Thyroid gland (tissue), 4 donors: ENCODE results near the gene SECISBP2L. TPM values are rescaled to one million over a fixed set of nuclear protein-coding genes. Genes with fewer than 3 reads are reported as not detected.

Source experiments
- DNase-seq, 2 donors: peaks; one replicate each; pipeline ENCODE4 v3.0.0-alpha.2; 2019
- H3K27ac ChIP-seq, 3 donors: fragments of 200-600 bp; sonication (generic); 1 replicate in 2 of 3; 2 replicates in 1 of 3; pipeline ENCODE4 v1.5.1; 2016 to 2019; ENCODE audit warnings: mild to moderate bottlenecking in 1 of 3, moderate library complexity in 1 of 3
- H3K27me3 ChIP-seq: fragments of 200-600 bp; sonication (generic); one replicate; pipeline ENCODE4 v1.5.1; 2019
- H3K36me3 ChIP-seq, 2 donors: fragments of 200-600 bp; sonication (generic); one replicate each; pipeline ENCODE4 v1.5.1; 2016 to 2019
- H3K4me1 ChIP-seq, 2 donors: fragments of 200-600 bp; sonication (generic); one replicate each; pipeline ENCODE4 v1.5.1; 2017 to 2019
- H3K4me3 ChIP-seq, 3 donors: fragments of 200-600 bp; sonication (generic); replicated peaks in 1 of 3; 1 replicate in 2 of 3; 2 replicates in 1 of 3; pipeline ENCODE4 v1.5.1; 2016; ENCODE audit warnings: mild to moderate bottlenecking in 1 of 3
- H3K9me3 ChIP-seq: fragments of 200-600 bp; sonication (generic); one replicate; pipeline ENCODE4 v1.5.1; 2017
- CTCF ChIP-seq, 6 experiments: fragments of 200-600 bp in 3 of 6; fragments of 450-650 bp in 3 of 6; sonication (generic) in 3 of 6; IDR thresholded peaks; one replicate each; pipeline ENCODE4 v1.5.1; 2016 to 2019; ENCODE audit warnings: antibody characterized with exemption in 6 of 6, mild to moderate bottlenecking in 2 of 6, inconsistent platforms in 1 of 6, moderate library complexity in 1 of 6
- POLR2A ChIP-seq, 2 donors: fragments of 450-650 bp; IDR thresholded peaks; one replicate each; pipeline ENCODE4 v1.6.1; 2017; ENCODE audit warnings: antibody characterized with exemption in 2 of 2, mild to moderate bottlenecking in 2 of 2, moderate library complexity in 1 of 2
- WGBS, 2 donors: methylation state at CpG; one replicate each; pipeline ENCODE4 v1.1.5; 2017; 5-methylcytosine and 5-hydroxymethylcytosine counted together
- intact Hi-C: fragments of 100-400 bp; cut with DNase I; formaldehyde crosslinking; loops from one replicate; pipeline ENCODE4 v1.15.1; 2023
- total RNA-seq, 4 donors: library from RNA; depleted of rRNA; stranded (reverse); fragments of >200 nt; gene quantifications; one replicate each; pipeline ENCODE4 v1.2.3, GENCODE V29; 2016

The SECISBP2L gene
- total RNA-seq, 4 donors from 2014 or later, result 53.9 to 88.8 (median 60.9) TPM

GRCh38 chr15:48966595-48967301, 79.5 kb downstream of the SECISBP2L start:
- TF ChIP-seq CTCF (IDR thresholded peaks at IDR 0.05) (no peak), POLR2A (IDR thresholded peaks at IDR 0.05) (no peak)
- 68 to 82% methylated on average over 2 of the region's 2 CpGs for WGBS, 2 donors

GRCh38 chr15:48965972-48966371, 80.3 kb downstream of the SECISBP2L start:
- Histone ChIP-seq H3K27me3 (no peaks in the 10 kb centered on the region), H3K4me3 (no peak overlapping the region), H3K27ac (no peak overlapping the region), H3K9me3 (no peaks in the 10 kb centered on the region), H3K4me1 (peaks cover 5 to 10% of the 10 kb centered on the region in 2 donors), H3K36me3 (no peaks in the 10 kb centered on the region)
- intact Hi-C loops, result no loop called here
- TF ChIP-seq POLR2A (IDR thresholded peaks at IDR 0.05) (no peak), CTCF (IDR thresholded peaks at IDR 0.05) (no peak)
- no peak for DNase-seq

More at GRCh38 chr15:48966595-48967301, 79.5 kb downstream of the SECISBP2L start:
- H3K4me1 ChIP-seq, result peaks cover 5 to 10% of the 10 kb centered on the region in 2 donors
- H3K36me3 ChIP-seq, result no peaks in the 10 kb centered on the region
- DNase-seq, result no peak
- intact Hi-C loops, result no loop called here
- no peak overlapping the region for H3K27ac ChIP-seq
- H3K4me3 ChIP-seq, result no peak overlapping the region
- no peaks in the 10 kb centered on the region for H3K9me3 ChIP-seq
- H3K27me3 ChIP-seq, result no peaks in the 10 kb centered on the region

GRCh38 chr15:48964898-48965297, 81.3 kb downstream of the SECISBP2L start:
- Histone ChIP-seq H3K27ac (no peak overlapping the region), H3K36me3 (no peaks in the 10 kb centered on the region), H3K9me3 (no peaks in the 10 kb centered on the region), H3K4me3 (no peak overlapping the region), H3K4me1 (peaks cover 5 to 10% of the 10 kb centered on the region in 2 donors), H3K27me3 (no peaks in the 10 kb centered on the region)
- no peak for DNase-seq
- intact Hi-C loops, result no loop called here
- WGBS, 2 donors, result 85 to 91% methylated on average over 2 of the region's 2 CpGs
- TF ChIP-seq POLR2A (IDR thresholded peaks at IDR 0.05) (no peak), CTCF (IDR thresholded peaks at IDR 0.05) (no peak)

GRCh38 chr15:48963524-48964113, 82.6 kb downstream of the SECISBP2L start, which contains the start of gene SHC4:
TSS of gene SHC4 (minus strand) at chr15:48963919. CDS start at chr15:48963015, 904 bp downstream.
- H3K9me3 ChIP-seq, result no peaks in the 10 kb centered on the region
- H3K27ac ChIP-seq, result no peak within 1 kb of the TSS
- peaks cover 5 to 10% of the 10 kb centered on the region in 2 donors for H3K4me1 ChIP-seq
- TF ChIP-seq POLR2A (IDR thresholded peaks at IDR 0.05) (no peak), CTCF (IDR thresholded peaks at IDR 0.05) (peak in 3 of 6 experiments; percentile 20 to 34 (median 27))
- WGBS, 2 donors, result 1 to 2% methylated on average over 16 of the region's 16 CpGs
- H3K36me3 ChIP-seq, result no peaks in the 10 kb centered on the region
- H3K27me3 ChIP-seq, result no peaks in the 10 kb centered on the region
- peak; percentile 76 to 84 for DNase-seq
- intact Hi-C loops, result no loop called here
- H3K4me3 ChIP-seq, result peak within 1 kb of the TSS in 2 of 3 donors; percentile 26 to 46
